Measurements from ENCODE around the gene SBSN. TPM values are rescaled to one million over a fixed set of nuclear protein-coding genes. Genes with fewer than 3 reads are reported as not detected.
A peak's percentile ranks its signal among the peaks of the same experiment; 100 is the strongest.

The SBSN gene
- total RNA-seq, 1 donor from 2014 or later: not detected

GRCh38 chr19:35556025-35556590, 28.0 kb upstream of the SBSN start:
- ATAC-seq: no peak
- DNase-seq (ENCODE audit: missing footprints): no peak
- intact Hi-C loops (cut with DNase I): no loop called here

DNA sequence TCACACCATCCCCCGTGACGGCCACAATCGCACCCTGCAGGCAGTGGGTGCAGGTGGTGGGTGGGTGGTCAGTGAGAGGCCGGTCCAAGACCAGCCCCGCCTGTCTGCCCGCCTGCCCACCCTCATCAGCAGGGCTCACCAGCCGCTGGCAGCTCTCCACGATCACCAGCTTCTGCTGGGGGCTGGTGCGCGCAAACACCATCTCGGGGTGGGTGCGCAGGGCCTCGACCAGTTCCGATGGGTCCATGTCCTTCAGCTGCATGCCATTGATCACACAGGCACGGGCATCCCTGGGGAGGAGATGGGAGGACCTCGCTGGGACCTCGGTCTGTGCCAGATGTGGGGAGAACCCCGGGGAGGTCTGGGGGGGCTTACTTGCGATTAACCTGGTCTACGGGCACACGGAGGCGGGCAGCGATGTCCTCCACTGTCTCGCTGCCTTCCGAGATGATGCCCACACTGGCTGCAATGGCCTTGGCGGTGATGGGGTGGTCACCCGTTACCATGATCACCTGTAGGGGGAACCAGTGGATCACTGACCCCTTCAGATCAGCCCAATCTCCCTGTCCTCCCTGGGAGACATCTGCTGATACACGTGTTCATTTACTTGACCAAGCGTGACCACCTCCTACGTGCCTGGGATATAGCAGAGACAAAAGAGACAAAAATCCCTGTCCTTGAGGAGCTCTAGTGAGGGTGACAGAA, 27.3 kb upstream of the SBSN start:
- DNase-seq (ENCODE audit: missing footprints): no peak
- ATAC-seq: no peak
- intact Hi-C loops (cut with DNase I): no loop called here

- ATAC-seq (no peak), DNase-seq (ENCODE audit: missing footprints) (no peak)
- intact Hi-C loops (cut with DNase I): no loop called here
Observed at GRCh38 chr19:35554076-35554475, 26.0 kb upstream of the SBSN start.

DNA sequence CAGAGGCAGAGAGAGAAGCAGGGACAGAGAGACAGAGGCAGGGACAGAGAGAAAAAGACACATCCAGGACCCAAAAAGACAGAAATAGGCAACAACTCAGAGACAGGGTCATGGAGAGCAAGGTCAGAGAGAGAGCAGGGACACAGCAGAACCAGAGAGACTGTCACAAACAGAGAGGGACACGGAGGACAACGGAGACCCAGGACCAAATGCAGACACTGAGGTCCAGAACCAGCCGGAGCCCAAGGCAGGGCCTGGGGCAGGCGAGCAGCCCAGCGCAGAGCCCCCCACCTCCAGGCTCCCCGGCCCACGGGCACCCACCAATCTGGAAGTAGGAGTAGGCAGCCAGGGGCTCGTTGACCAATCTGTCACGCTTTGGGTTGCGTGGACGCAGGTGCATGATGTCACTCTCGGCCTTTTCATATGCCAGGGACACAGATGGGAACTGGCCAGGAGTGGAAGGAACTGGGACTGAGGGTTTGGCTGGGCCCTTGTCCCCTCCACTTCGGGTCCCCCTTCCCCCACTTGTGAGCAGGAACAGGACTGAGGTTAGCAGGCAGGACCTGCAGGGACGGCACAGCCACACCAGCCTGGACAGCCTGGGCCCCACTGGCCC, 25.4 kb upstream of the SBSN start:
- DNase-seq (ENCODE audit: missing footprints) (no peak), ATAC-seq (no peak)
- intact Hi-C loops (cut with DNase I): no loop called here

DNA sequence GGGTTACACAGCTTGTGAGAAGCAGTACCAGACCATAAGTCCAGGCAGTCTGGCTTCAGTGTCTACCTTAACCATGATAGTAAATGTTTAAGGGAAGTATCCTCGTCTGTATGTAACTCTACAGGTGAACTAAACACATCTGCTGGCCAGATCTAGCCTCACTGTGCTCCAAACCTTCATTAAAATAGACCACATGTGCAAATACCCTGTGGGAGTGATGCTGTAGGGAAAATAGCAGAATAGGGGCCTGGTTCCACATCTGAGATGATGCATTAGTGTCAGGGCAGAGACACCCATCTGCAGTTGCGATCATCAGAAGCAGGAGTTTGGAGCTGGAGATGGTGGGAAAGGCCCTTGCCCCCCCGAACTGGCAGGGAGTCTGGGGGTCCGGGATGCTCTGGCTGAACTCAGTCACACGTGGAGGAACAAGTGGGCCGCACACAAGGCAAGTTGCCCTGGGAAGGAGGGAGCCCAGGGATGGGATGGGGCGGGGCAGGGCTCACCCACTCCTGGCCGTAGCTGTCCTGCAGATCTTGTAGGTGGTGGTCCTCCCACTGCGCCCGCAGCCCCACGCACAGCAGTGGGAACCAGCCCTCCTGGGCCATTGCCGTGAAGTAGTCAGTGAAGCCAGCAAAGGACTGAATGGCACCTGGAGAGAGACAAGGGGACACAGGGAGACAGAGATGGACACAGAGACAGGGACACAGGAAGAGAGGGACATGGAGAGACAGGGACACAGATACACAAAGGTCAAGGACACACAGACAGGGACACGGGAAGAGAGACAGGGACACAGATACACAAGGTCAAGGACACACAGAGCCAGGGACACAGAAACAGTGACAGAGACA, 24.6 kb upstream of the SBSN start:
- DNase-seq (ENCODE audit: missing footprints): no peak
- intact Hi-C loops (cut with DNase I): no loop called here
- no peak for ATAC-seq

- ATAC-seq (no peak), DNase-seq (ENCODE audit: missing footprints) (no peak)
- intact Hi-C loops (cut with DNase I): no loop called here
Observed at GRCh38 chr19:35551091-35551810, 23.1 kb upstream of the SBSN start.

GRCh38 chr19:35549879-35550523, 21.9 kb upstream of the SBSN start:
- DNase-seq (ENCODE audit: missing footprints): no peak
- intact Hi-C loops (cut with DNase I): loop anchor here (1.0 to 5.0 kb wide), 2 partner anchors 77 to 167 kb away; partner anchors contain the start of gene RBM42
- ATAC-seq: no peak

- ATAC-seq (no peak), DNase-seq (ENCODE audit: missing footprints) (no peak)
- intact Hi-C loops (cut with DNase I): loop anchor here (1.0 to 5.0 kb wide), 2 partner anchors 78 to 168 kb away; partner anchors contain the start of gene RBM42
Observed at GRCh38 chr19:35549174-35549788, 21.2 kb upstream of the SBSN start.

DNA sequence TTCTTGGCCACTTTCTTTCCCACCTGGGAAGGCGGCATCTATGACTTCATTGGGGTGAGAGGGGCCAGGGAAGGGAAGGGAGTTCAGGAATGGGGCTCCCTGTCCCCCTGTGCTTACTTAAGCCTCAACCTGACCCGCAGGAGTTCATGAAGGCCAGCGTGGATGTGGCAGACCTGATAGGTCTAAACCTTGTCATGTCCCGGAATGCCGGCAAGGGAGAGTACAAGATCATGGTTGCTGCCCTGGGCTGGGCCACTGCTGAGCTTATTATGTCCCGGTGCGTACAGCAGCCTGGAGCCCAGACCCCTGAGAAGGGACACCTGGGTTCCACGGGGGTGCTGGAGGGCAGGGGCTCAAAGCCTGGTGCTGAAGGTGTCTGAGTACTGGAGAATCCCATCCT, 18.4 kb upstream of the SBSN start:
- intact Hi-C loops (cut with DNase I): loop anchor here (5.0 kb wide), 1 partner anchor 81 kb away; the partner anchor contains the start of gene RBM42
- ATAC-seq: no peak

GRCh38 chr19:35545855-35546381, 17.8 kb upstream of the SBSN start:
- intact Hi-C loops (cut with DNase I): loop anchor here (5.0 kb wide), 1 partner anchor 81 kb away; the partner anchor contains the start of gene RBM42
- peak; percentile 37 for ATAC-seq
- no peak for DNase-seq (ENCODE audit: missing footprints)

More for the DNA sequence above, 18.4 kb upstream of the SBSN start:
- DNase-seq (ENCODE audit: missing footprints): no peak

- intact Hi-C loops (cut with DNase I): loop anchor here (5.0 kb wide), 1 partner anchor 82 kb away; the partner anchor contains the start of gene RBM42
- ATAC-seq: peak; percentile 98
- peak; percentile 98 for DNase-seq (ENCODE audit: missing footprints)
Observed at GRCh38 chr19:35545001-35545854, 17.1 kb upstream of the SBSN start, which contains the start of gene TMEM147. Gene TMEM147 (plus strand): TSS chr19:35545626. CDS start chr19:35545740, 114 bp downstream.

GRCh38 chr19:35544110-35544802, 16.1 kb upstream of the SBSN start:
- ATAC-seq: no peak
- intact Hi-C loops (cut with DNase I): no loop called here

DNA sequence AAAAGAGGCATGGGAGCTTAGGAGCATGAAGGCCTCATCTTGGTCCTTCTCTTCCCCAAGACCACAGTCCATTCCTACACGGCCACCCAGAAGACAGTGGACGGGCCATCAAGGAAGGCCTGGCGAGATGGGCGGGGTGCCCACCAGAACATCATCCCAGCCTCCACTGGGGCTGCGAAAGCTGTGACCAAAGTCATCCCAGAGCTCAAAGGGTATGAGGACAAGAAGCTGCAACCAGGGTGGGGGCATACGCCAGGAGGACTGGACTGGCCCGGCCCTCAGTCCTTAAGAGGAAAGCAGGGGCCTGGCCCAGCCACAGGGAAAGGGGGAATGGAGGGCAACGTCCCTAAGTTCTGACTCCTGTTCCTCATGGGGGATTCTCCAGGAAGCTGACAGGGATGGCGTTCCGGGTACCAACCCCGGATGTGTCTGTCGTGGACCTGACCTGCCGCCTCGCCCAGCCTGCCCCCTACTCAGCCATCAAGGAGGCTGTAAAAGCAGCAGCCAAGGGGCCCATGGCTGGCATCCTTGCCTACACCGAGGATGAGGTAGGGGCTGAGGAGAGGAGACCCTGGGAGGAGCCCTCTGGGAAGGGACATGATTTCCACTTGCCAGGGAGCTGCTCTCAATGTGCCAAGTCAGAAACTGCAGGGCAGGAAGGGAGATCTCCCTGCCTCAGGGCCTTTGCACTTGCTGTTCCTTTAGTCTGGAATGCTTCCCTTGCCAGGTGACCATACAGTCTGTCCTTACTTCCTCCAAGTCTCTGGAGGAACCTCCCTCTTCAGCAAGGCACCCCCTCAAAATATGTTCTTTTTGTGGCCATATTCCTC, 15.4 kb upstream of the SBSN start:
- intact Hi-C loops (cut with DNase I): no loop called here
- no peak for ATAC-seq
- DNase-seq (ENCODE audit: missing footprints): no peak

More at GRCh38 chr19:35544110-35544802, 16.1 kb upstream of the SBSN start:
- DNase-seq (ENCODE audit: missing footprints): no peak

DNA sequence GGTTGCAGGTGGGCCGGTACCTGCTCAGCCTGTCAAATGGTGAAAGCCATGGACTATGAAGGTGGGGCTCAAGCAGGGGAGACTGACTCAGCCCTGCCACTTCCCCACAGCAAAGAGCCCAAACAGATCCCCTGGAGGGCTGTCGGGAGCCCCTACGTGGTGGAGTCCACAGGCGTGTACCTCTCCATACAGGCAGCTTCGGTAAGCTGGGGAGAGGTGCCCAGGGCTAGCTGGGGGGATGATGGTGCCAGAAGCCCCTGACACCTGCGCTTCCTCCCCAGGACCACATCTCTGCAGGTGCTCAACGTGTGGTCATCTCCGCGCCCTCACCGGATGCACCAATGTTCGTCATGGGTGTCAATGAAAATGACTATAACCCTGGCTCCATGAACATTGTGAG, 14.1 kb upstream of the SBSN start:
- intact Hi-C loops (cut with DNase I): no loop called here
- ATAC-seq (no peak), DNase-seq (ENCODE audit: missing footprints) (no peak)

GRCh38 chr19:35540356-35540927, 12.3 kb upstream of the SBSN start:
- no peak for ATAC-seq
- no peak for DNase-seq (ENCODE audit: missing footprints)
- intact Hi-C loops (cut with DNase I): no loop called here
